ENCODE results near the gene MET.
"Not testable (repeated sequence)": the region's sequence is repeated elsewhere in the genome, so short reads cannot be mapped to it uniquely, and the experiment has no call there.

Gene MET

DNA sequence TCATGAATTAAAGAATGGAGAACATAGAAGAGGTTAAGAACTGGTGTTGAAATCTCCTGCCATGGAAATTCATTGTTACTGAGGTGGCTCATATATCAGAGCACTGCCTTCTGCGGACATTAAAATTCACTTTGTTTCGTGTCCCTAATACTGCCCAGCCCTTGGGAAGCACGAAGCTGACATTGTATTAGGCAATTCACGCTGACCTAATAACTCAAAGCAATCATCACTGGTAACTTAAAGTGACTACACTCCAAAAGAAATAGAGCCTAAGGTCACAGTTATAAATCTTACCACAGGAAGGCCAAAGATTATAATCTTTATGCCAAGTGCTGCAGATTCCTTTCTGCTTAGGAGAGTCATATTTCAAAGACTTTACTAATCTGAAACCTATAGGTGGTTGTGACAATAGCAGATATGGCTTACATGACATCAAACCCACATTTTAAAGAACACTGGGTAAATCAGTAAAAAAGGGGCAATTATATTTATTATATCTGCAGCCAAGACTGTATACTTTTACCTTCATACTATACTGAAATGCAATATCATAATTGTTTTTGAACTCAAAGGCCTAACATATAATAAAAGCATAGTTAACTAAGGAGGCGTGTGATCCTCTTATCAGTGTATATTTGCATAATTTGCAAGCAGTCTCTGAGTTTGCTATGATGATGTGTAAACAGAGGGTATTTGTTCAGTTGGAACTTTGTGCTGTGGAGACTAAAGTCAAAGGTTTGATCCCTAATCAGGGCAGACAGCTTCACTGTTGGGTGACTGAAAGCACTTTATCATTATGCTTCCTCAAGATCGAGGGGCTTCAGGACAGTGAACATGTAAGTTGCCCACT lies 138.5 kb downstream of the MET start:
- DNase-seq (ENCODE audit: low spot score), result no peak

DNA sequence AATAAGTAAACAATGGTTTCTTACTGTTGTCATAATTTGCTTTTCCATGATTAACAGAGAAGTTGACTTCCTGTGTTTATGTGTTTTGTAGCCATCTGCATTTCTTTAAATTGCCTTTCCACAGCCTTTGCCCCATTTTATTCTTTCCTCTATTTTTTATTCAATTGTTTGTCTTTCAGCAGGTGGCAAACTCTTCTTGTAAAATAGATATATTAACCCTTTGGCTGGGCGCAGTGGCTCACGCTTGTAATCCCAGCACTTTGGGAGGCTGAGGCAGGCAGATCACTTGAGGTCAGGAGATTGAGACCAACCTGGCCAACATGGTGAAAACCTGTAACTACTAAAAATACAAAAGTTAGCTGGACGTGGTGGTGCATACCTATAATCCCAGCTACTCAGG lies 139.8 kb downstream of the MET start:
- DNase-seq (ENCODE audit: low spot score), result no peak

- DNase-seq (ENCODE audit: low spot score), result no peak
Observed at GRCh38 chr7:116812860-116813259, 140.9 kb downstream of the MET start.

DNA sequence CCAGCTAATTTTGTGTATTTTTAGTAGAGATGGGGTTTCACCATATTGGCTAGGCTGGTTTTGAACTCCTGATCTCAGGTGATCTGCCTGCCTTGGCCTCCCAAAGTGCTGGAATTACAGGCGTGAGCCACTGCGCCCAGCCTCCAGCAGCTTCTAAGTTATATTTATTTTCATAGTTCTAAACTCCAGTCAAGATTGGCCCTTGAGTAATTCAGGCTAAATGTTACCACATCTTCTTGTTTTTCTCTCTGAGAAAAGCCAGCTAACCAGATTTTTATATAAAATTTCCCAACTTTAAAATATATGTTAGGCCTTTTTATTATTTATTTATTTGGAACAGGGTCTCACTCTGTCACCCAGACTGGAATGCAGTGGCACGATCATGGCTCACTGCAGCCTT lies 141.4 kb downstream of the MET start:
- DNase-seq (ENCODE audit: low spot score), result not testable (repeated sequence)

DNA sequence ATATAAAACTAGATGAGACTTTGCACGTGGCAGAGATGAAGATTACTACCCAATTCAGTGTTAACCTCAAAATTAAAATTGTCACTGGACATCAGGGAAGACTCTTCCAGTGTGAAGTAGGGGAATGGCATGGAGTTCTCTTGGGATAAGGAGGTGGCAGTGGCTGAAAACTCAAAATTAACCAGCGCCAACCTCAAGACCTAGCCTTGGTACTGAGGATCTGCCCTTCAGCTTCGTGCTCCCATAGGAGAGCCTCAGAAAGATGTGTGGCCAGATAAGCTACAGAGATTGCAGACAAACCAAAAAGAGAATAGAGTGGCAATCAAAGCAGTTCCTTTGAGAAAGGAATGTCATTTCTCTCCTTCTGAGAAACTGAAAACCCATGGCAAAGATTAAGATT lies 143.0 kb downstream of the MET start:
- no peak for DNase-seq (ENCODE audit: low spot score)

- no peak for DNase-seq (ENCODE audit: low spot score)
Observed at GRCh38 chr7:116820149-116820548, 148.2 kb downstream of the MET start.

- DNase-seq (ENCODE audit: low spot score), result not testable (repeated sequence)
Observed at GRCh38 chr7:116821647-116822046, 149.7 kb downstream of the MET start.

DNA sequence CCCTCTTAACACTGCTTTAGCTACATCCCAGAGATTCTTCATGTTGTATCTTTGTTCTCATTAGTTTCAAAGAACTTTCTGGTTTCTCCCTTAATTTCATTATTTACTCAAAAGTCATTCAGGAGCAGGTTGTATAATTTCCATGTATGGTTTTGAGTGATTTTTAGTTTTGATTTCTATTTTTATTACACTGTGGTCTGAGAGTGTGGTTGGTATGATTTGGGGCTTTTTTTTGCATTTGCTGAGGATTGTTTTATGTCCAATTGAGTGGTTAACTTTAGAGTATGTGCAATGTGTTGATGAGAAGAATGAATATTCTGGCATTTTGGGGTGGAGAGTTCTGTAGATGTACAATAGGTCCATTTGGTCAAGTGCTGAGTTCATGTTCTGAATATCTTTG lies 152.5 kb downstream of the MET start:
- DNase-seq (ENCODE audit: low spot score), result no peak

DNA sequence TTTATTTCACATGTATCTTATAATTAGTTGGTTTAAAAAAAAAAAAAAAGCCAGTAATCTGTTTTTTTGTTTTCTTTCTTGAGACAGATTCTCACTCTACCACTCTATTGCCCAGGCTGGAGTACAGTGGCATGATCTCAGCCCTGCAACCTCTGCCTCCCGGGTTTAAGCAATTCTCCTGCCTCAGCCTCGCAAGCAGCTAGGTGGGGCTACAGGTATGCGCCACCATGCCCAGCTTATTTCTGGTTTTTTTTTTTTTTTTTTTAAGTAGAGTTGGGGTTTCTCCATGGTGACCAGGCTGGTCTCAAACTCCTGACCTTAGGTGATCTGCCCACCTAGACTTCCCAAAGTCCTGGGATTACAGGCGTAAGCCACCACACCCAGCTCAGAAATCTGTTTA lies 156.3 kb downstream of the MET start:
- DNase-seq (ENCODE audit: low spot score), result no peak

- no peak for DNase-seq (ENCODE audit: low spot score)
Observed at GRCh38 chr7:116829041-116829440, 157.0 kb downstream of the MET start.

DNA sequence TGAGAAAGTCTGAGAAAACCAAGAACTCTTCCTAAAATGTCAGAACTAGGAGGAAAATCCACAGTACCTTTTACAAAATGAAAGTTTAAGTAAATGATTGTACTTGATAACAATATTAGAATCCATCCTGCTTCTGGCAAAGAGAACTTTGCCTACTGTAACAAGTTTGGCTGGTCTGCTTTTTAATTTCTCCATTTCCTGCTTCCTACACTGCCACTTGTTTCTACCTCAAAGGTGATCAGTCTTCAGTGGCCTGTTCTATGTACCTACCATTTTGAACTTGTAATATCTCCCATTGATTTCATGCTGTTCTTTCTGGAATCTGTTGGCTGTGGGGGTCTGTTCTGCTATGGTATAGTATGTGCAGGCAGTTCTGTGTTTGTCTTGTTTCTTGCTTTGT lies 157.5 kb downstream of the MET start:
- no peak for DNase-seq (ENCODE audit: low spot score)

- DNase-seq (ENCODE audit: low spot score), result no peak
Observed at GRCh38 chr7:116832692-116833091, 160.7 kb downstream of the MET start.

DNA sequence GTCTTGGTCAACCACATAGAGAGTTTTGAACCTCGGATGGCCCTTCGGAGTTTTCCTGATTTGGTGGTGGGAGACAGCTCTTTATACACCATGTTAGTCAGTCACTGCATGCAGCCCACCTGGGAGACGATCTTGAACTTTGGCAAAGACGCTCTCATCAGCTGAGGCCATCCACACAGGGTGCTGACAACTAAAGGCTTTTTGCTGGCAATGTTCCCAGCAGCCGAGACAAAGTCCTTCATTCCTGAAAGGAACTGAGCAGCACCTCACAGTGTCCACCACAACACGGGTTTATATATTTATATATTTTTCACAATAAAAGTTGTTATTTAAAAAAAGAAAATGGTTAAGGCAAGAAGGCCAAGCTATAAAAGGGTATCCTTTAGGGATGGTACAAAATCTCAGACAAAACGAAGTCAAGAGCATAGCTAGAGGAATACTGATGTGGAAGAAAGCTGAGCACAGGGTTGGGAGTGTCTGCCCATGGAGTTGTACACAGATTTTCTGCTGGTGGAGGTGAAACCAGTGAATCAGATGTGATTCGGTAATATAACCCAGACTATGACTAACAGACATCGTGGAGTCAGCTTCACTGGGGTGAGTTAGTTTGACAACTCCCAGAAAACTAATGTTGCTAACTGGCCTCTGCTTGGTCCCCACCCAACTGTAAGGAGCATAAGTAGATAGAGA lies 163.0 kb downstream of the MET start:
- no peak for DNase-seq (ENCODE audit: low spot score)

GRCh38 chr7:116836048-116836447 lies 164.1 kb downstream of the MET start:
- no peak for DNase-seq (ENCODE audit: low spot score)

DNA sequence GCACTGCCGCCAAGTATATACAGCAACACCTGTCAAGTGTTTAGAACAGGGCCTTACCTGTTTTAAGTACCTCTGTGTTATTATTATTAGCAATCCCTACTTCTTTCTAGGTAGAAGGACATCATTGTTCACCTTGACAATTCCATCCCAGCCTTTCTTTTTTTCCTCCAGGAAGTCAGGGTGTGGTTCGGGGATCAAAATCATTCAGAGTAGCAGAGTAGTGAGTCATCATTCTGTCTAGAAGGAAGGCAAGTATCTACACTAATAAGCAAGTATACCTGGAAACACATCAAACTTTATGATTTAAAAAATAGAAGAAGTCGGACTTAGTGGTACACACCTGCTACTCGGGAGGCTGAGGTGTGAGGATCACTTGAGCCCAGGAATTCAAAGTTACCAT lies 164.9 kb downstream of the MET start:
- DNase-seq (ENCODE audit: low spot score), result no peak

DNA sequence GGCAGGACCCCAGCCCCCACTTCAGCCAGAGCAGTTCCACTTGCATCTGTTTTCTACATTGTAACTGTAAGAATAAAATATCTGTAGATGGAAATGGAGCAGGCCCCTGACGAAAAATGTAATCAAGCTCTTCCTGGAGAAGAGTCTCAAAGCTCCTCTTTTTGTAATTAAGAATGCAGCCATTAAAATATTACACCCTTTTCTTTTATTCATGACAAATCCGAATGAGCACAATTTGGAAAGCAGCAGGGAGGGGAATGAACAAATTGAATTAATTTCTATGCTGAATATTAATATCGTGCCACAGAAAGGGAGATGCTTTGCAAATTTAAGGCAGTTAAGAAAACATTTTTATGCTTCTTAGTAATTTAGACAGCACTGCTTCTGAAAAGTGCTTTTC lies 165.6 kb downstream of the MET start:
- no peak for DNase-seq (ENCODE audit: low spot score)

DNA sequence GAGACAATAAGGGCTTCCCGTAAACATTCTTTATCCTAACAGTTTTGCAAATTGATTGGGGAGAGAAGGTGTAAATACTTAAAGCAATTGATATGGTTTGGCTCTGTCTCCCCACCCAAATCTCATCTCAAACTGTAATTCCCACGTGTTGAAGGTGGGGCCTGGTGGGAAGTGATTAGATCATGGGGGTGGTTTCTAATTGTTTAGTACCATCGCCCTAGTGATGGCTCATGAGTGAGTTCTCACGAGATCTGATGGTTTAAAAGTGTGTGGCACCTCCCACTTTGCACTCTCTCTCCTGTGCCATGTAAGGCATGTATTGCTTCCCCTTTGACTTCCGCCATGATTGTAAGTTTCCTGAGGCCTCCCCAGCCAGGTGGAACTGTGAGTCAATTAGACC lies 168.3 kb downstream of the MET start:
- DNase-seq (ENCODE audit: low spot score), result no peak

GRCh38 chr7:116842371-116842770 lies 170.4 kb downstream of the MET start:
- DNase-seq (ENCODE audit: low spot score), result no peak

- DNase-seq (ENCODE audit: low spot score), result no peak
Observed at GRCh38 chr7:116843378-116843777, 171.4 kb downstream of the MET start.

Data from CD4-positive, alpha-beta T cell treated with Interleukin-2 at 100 ng/mL for 4 hours (primary cell).